HG02642 (cell line): ENCODE results near the gene DRAP1.
"Not testable (repeated sequence)": the region's sequence is repeated elsewhere in the genome, so short reads cannot be mapped to it uniquely, and the experiment has no call there.

Experiments
- ATAC-seq: cut with Tn5 transposase; IDR thresholded peaks from one replicate; pipeline ENCODE4 v1.9.1; 2021; ENCODE audit warnings: mild to moderate bottlenecking; ENCODE audit not compliant: unreplicated experiment, poor library complexity

The DRAP1 gene

DNA sequence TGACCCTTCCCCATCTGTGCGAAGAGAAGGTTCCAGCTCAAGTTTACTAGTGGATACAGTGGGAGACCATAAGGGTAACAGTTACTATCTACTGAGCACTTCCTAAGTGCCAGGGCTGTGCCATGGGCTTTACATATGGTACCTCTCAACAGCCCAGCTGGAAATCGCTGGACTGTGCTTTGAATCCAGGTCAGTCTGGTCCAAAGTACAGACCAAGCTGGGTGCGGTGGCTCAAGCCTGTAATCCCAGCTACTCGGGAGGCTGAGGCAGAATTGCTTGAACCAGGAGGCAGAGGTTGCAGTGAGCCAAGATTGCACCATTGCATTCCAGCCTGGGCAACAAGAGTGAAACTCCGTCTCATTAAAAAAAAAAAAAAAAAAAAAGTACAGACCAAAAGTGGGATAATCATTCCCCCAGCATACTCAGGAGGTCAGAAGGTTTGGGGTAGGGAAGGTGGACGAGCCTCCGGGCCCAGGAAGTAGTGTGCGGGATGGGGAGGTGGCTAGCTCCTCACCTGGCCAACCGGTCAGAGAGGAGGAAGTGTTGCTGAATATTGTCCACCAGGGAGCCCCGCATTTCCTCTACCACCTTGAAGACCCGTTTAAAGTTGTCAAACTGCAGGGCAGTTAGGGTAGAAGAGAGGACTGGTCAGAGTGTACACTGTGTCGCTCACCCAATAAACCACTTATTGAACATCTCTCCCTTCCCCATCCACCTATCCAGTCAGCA lies 33.3 kb upstream of the DRAP1 start:
- no peak for ATAC-seq

DNA sequence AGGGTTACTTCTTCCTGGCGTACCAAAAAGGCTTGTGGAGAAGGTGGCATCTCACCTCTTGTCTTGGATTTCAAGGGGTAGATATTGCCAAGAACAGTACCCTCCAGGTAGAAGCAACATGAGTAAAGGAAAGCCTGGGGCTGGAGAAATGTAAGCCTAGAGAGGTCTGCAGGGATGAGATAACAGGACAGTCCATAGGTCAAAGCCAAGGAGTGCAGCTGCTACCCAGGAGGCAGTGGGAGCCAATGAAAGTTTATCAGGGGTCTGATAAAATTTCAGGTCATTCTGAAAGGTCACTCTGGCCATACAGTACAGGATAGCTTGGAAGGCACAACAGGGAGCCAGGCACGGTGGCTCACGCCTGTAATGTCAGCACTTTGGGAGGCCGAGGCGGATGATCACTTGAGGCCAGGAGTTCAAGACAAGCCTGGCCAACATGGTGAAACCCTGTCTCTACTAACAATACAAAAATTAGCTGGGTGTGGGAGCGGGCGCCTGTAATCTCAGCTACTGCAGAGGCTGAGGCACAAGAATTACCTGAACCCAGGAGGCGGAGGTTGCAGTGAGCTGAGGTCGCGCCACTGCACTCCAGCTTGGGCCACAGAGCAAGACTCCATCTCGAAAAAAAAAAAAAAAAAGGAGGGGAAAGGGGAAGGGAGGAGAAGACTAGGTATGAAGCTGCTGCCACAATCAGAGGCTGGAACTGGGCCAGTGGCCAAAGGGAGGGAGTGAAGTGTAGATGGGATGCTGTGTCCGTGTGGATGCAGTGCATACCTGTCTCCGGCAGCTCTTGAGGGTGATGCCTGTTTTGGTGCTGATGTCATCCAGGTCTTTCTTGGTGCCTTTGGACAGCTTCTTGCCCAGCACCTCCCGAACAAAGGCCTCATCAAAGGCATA lies 32.2 kb upstream of the DRAP1 start:
- no peak for ATAC-seq

DNA sequence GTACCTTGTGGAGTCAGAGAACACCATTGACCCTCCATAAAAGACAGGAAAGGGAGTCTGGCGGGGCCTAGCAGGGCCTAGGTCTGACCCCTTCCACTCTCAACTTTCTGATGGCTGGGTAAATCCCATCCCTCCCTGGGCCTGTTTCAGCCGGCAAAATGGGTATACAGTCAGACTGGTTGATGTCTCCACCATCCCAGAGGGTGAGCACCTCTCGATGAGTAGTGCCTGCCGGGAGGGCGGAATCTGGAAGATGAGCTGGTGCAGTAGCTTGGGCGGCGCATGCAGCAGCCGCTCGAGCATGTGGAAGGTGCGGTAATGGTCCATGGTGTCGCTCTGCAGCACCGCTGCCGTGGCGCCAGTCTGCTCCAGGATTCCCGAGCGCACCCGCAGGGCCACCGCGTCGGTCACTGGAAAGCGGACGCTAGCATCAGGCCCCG lies 31.5 kb upstream of the DRAP1 start:
- ATAC-seq = peak; percentile 3

DNA sequence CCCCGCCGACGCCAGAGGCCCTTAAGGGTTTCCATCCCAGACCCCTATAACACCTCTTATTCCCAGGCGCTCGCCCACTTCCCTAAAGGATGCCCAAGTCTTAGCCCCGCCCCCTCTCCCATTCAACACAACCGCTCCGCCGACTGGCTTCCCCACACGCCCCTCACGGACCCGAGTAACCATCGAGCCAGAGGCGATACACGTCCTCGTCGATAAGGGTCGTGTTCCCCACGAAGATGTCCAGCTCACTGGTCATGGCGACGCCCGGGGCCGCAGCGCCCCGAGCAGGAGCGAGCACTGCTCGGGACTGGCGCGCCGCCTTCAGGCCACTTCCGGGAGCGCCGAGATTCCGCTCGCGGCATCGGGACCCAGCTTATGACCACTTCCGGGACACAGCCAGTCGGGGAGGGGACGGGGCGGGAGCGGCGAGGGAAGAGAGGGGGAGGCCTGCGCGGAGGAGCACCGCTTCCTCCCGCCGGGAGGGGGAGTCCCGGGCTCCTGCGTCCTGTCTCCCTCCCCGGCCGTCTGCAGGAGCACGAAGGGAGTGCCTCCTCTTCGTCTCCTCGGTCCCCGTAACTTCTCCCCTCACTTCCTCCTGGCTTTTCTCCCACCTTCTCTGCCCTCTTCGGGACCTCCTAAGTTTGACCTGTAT lies 30.9 kb upstream of the DRAP1 start, which contains the start of gene FIBP:
Gene FIBP, minus strand, starts transcription at position 309 of the 652 bp plus-strand sequence. Its CDS starts 53 bp downstream, at position 256.
- ATAC-seq = peak; percentile 55

DNA sequence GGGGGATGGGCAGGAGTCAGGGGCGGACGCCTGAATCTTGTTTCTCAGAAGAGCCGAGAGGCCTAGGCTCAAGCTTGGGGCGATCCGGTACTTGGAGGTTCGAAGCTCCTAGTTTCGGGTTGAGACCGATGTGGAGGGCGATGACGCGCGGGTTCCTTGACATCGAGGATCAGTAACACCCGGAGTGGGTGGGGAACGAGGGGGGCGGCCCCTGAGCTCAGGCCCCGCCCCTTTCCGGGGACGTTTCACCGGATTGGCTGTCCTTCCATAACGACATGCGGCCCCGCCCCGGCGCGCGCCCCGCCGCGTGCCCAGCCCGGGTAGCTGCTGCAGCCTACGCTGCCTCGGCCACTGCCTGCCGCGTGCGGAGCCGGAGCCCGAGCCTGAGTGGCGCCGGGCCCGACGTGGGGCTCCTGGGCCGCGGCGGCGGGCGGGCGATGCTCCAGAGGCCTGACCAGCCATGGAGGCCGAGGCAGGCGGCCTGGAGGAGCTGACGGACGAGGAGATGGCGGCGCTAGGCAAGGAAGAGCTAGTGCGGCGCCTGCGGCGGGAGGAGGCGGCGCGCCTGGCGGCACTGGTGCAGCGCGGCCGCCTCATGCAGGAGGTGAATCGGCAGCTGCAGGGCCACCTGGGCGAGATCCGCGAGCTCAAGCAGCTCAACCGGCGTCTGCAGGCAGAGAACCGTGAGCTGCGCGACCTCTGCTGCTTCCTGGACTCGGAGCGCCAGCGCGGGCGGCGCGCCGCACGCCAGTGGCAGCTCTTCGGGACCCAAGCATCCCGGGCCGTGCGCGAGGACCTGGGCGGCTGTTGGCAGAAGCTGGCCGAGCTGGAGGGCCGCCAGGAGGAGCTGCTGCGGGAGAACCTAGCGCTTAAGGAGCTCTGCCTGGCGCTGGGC lies 28.7 kb upstream of the DRAP1 start, which contains the start of gene CCDC85B:
Gene CCDC85B, plus strand, starts transcription at position 350 of the 895 bp plus-strand sequence. Its CDS starts 111 bp downstream, at position 461.
- ATAC-seq = peak; percentile 62

DNA sequence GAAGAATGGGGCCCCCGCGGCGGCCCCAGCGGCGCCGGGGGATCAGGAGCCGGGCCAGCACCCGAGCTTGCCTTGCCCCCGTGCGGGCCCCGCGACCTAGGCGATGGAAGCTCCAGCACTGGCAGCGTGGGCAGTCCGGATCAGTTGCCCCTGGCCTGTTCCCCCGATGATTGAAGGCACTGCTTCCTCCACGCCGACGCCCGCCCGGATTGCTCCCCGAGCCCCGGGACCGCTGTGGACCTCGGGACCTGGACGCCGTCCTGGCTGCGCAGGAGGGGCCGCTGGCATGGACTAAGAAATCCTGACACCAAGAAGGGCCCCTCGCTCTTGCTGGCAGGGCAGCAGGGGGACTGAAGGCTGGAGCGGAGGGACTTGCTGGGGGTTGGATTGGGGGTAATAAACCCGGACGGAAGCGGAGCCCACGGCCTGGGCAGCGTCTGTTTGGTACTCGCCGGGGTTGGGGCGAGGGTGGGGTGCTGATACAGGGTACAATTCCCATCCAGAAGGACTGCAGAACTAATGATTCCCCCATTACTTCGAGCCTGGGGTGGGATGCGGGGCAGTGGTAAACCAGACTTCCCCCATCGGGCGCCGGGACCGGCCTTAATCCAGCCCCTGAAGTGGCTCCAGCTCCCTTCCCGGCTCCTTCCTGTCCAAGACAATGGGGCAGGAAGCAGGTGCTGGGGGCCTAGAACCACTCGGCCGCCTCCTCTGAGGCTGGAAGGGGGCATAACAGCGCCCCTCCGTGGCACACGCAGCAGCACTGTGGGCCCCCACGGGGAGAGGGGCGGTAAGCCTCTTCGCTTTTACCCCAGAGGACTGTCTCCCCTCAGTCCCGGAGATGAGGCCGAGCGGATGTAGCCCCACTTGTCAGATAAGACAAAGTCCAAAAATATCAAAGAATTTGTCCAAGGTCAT lies 27.7 kb upstream of the DRAP1 start:
- no peak for ATAC-seq

DNA sequence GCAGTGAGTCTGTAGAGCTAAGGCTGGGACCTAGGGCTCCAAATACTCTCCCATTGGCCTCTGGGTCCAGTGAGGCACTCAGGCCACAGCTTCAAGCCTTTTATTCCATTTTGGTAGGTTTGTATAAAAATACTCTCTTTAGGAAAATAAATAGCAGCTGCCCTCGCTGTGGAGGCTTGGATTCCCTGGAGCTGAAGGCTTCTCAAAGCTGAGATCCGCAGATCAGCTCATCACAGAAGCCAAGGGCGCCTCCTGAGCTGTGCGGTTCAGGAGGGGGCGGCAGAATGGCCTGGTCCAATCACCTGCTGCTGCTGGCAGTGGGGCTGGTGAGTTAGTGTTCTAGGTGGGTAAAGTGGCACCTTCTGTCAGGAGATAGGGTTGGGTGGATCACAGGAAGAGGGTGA lies 27.1 kb upstream of the DRAP1 start:
- not testable (repeated sequence) for ATAC-seq

DNA sequence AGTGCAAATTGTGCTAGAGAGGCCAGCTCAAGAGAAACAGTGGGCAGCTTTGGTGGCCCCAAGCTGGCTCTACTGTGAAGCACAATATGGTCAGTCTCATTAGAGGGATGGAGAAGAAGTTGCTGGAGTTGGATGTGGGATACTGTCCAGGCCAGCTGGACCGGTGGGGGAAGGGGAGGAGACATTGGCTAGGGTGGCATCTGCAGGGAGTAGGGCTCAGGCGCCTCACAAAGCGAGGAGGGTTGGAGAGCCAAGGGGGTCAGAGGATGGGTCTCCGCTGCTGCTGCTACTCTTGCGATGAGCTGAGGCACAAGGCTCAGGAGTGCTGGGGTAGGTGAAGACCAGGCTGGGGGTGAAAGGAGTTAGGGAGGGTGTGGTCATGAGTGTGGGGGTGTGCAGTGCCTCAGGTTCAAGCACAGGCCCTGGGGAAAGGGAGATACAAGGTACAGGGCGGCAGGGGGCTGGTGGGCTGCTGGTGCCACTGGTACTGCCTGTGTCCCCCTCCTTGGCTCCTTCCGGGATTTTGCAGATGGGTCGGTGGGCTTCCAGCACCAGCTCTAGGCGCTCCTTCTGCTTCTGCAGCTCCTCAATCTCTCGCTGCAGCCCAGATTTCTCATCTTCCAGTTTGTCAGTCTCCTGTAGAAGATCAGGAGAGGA lies 26.4 kb upstream of the DRAP1 start:
- no peak for ATAC-seq

DNA sequence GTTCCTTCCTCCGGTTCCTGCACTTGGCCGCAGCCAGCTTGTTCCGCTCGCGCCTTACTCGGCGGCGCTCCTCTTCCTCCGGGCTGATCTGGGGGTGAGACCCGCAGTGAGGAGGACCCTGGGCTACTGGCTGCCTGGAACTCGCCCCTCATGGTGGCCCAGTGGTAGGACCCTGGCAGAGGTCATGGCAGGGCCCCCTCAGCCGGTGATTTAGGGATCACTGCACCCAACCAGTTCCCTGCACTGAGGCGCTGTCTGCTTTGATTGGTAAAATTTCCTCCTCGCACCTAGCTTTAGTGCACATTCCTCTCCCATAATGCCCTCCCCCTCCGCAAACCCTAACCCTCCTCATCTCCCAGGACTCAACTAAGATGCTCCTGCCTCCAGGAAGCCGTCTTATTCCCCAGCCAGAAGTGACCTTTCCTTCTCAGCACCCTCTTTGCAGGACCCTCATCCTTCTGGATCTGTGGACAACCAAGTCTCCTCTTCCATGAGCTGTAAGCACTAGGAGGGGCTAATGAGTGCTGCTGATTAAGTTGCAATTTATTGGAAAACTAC lies 25.1 kb upstream of the DRAP1 start:
- ATAC-seq = no peak

DNA sequence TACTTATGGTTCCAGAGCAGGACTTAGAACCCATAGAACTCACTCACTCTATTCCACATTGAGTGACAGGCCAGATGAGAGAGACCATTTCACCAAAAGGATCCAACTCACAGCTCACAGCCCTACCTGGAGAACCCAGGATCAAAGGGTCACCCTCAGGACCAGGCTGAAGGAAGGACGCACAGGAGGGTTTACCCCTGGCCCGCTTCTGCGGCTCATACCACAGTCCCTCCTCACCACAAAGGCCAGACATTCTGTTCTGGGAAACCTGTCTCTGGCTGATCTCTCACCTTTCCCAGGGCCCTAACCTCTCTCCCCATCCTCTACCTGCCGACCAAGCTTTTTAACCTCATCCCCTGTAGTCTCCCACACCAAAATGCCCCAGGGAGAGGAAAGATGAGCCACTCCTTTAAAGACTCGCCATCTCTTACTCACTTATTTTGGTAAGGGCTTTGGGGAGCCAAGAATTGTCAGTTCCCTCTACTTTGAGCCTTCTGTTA lies 23.7 kb upstream of the DRAP1 start:
- no peak for ATAC-seq

DNA sequence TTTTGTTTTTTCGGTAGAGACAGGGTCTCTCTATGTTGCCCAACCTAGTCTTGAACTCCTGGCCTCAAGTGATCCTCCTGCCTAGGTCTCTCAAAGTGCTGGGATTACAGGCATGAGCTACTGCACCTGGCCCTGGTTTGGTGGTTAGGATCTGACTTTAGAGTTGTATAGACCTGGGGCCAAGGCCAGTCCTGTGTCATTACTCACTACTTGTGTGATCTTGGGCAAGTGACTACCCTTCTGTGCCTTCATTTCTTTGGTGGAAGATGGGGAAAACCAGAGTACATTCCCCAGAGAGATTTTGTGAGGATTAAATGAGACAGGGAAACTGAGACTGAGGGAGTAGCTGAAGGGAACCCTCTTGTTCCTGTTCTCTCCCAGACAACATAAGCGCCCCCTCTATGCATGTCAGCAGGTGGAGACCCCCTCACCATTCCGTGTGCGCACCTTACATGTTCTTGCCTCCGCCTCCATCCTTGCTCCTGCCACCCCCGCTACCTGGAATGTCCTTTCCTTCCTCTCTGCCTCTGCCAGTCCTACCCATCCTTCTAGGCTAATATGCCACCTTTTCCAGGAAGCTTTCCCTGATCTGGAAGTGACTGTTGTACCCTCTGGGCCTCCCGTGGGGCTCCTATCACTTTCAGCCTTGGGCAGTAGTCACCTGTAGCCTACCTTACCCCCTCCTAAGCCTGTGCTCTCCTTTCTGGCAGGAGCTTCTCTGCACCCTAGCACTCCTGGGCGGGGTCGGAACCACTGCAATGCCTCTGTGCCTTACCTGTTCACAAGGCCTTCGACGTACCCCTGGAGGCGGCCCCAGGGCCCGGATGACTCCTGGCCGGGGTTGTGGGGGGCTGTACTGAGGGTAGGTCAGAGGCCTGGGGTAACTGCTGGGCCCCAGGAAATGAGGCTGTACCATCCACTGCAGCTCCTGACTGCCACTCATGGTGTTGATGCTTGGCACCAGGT lies 22.9 kb upstream of the DRAP1 start:
- no peak for ATAC-seq

DNA sequence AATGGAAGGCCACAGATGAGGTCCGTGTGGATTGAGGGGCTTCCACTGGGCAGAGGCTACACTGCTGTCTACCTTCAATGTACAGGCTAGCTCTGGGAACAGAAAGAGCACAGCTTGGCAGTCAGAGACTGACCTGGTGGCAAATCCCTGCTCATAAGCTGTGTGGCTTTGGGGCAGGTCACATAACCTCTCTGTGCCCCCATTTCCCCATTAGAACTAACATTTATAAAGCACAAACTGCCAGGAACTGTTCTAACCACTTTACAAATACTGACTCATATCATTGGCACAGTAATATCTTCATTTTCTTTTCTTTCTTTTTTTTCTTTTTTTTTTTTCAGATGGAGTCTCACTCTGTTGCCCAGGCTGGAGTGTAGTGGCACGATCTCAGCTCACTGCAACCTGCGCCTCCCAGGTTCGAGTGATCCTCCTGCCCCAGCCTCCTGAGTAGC lies 22.2 kb upstream of the DRAP1 start:
- no peak for ATAC-seq

DNA sequence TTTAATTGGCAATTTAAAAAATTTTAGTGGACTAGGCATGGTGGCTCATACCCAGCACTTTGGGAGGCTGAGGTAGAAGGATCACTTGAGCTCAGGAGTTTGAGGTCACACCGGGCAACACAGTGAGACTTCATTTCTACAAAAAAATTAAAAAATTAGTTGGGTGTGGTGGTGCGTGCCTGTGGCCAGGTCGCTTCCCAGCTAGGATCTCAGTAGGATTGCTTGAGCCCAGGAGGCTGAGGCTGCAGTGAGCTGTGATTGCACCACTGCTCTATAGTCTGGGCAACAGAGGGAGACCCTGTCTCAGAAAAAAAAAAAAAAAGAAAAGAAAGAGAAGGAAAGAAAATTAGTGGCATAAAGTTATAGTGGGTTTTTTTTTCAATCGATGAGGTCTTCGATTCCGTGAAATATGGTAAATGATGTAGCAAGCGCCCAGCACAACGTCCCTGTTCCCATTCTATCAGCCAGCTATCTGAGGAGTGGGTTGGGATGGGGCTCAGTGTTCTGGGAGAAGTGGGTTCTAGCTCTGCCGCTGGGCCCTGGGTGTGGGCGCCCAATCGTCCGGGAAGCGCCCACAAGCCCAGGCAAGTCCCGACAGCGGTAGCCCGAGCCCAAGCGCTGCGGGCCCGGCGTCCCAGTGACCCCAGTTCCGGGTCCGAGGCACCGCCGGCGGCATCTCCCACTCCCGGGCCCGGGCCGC lies 20.4 kb upstream of the DRAP1 start:
- no peak for ATAC-seq

DNA sequence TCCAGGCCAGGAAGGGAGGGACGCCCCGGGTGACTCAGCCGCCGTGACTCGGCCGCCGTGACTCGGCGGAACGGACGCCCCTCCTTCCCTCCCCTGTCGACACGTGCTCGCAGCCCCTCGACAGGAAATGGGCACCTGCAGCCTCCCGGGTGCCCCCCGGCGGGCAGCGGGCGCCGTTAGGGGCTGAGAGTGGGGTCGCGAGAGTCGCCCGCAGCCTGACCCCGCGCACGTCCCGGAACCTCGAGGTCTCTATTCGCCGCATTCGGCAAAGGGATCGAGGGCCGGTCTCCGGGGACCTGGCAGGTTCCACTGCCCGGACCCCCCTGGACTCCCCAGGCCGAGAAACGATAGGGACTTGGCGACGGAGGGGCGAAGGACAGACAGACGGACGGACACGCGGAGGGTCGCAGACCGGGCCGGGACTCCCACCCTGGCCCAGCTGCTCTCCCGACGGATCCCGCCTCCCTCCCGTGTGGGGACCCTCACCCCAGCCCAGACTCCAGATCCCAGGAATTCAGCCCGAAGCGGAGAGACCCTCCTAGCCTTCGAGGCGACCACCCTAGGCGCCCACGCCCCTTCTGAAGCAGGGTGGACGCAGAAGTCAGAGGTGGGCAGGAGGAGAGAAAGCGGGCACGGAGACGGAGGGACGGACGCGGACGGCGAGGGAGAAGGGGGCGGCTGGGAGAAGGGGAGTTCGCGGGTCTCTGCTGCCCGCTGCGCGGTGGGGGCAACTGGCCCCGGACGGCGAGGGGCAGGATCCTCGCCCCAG lies 19.7 kb upstream of the DRAP1 start:
- ATAC-seq = peak; percentile 1
